Progenitor cell of endocrine pancreas (in vitro differentiated cells): ENCODE data around the gene SORCS2. TPM values are rescaled to one million over a fixed set of nuclear protein-coding genes. Genes with fewer than 3 reads are reported as not detected.

Experiments
- DNase-seq: peaks from one replicate; pipeline ENCODE4 v3.0.0; 2021; ENCODE audit warnings: low spot score; ENCODE audit not compliant: unreplicated experiment
- H3K27ac Mint-ChIP-seq: 2 replicates; pipeline ENCODE4 v1.8.0; 2021; ENCODE audit warnings: mild to moderate bottlenecking, moderate library complexity, mixed read lengths
- H3K27me3 Mint-ChIP-seq: 2 replicates; pipeline ENCODE4 v1.8.0; 2021; ENCODE audit warnings: mixed read lengths
- H3K36me3 Mint-ChIP-seq: 2 replicates; pipeline ENCODE4 v1.8.0; 2022; ENCODE audit warnings: mixed read lengths; ENCODE audit not compliant: insufficient read depth
- H3K4me1 Mint-ChIP-seq: 2 replicates; pipeline ENCODE4 v1.8.0; 2021; ENCODE audit warnings: low read depth, mixed read lengths
- H3K4me3 Mint-ChIP-seq: 2 replicates; pipeline ENCODE4 v1.8.0; 2021; ENCODE audit warnings: low read depth, mild to moderate bottlenecking, moderate library complexity, mixed read lengths
- H3K9me3 Mint-ChIP-seq: 2 replicates; pipeline ENCODE4 v1.8.0; 2021; ENCODE audit warnings: low read depth, mixed read lengths
- CTCF ChIP-seq: fragments of 200-600 bp; sonication (generic); IDR thresholded peaks from one replicate; pipeline ENCODE4 v1.5.0; 2021; ENCODE audit warnings: antibody characterized with exemption, mild to moderate bottlenecking; ENCODE audit not compliant: unreplicated experiment
- total RNA-seq: library from RNA; stranded (reverse); gene quantifications from 2 replicates; pipeline ENCODE4 v1.2.1, GENCODE V29; 2021

Gene SORCS2
- total RNA-seq, 1 donor from 2014 or later: 2.2 TPM

GRCh38 chr4:7582313-7583097 is 390.2 kb downstream of the SORCS2 start:
- peaks cover 12% of the 10 kb centered on the region for H3K27me3 Mint-ChIP-seq
- DNase-seq: no peak
- H3K4me1 Mint-ChIP-seq: no peaks in the 10 kb centered on the region
- H3K9me3 Mint-ChIP-seq: peaks cover 13% of the 10 kb centered on the region
- H3K36me3 Mint-ChIP-seq: no peaks in the 10 kb centered on the region
- no peak overlapping the region for H3K27ac Mint-ChIP-seq
- H3K4me3 Mint-ChIP-seq: no peak overlapping the region
- no peak for TF ChIP-seq CTCF

GRCh38 chr4:7584098-7584497 is 391.8 kb downstream of the SORCS2 start:
- Mint-ChIP-seq H3K9me3 (no peaks in the 10 kb centered on the region), H3K27ac (no peak overlapping the region), H3K4me3 (no peak overlapping the region), H3K27me3 (peaks cover 19% of the 10 kb centered on the region), H3K4me1 (no peaks in the 10 kb centered on the region), H3K36me3 (no peaks in the 10 kb centered on the region)
- no peak for TF ChIP-seq CTCF
- DNase-seq: no peak

- Mint-ChIP-seq H3K4me1 (no peaks in the 10 kb centered on the region), H3K36me3 (no peaks in the 10 kb centered on the region), H3K4me3 (no peak overlapping the region)
These were observed 392.3 kb downstream of the SORCS2 start for GRCh38 chr4:7584606-7585159.

GRCh38 chr4:7585768-7586167 is 393.4 kb downstream of the SORCS2 start:
- no peaks in the 10 kb centered on the region for H3K9me3 Mint-ChIP-seq
- no peaks in the 10 kb centered on the region for H3K36me3 Mint-ChIP-seq

More at GRCh38 chr4:7584606-7585159, 392.3 kb downstream of the SORCS2 start:
- TF ChIP-seq CTCF: no peak
- H3K27ac Mint-ChIP-seq: no peak overlapping the region
- peaks cover 19% of the 10 kb centered on the region for H3K27me3 Mint-ChIP-seq
- H3K9me3 Mint-ChIP-seq: no peaks in the 10 kb centered on the region
- no peak for DNase-seq

More at GRCh38 chr4:7585768-7586167, 393.4 kb downstream of the SORCS2 start:
- no peak for TF ChIP-seq CTCF
- Mint-ChIP-seq H3K27me3 (peaks cover 24% of the 10 kb centered on the region), H3K4me3 (no peak overlapping the region), H3K4me1 (no peaks in the 10 kb centered on the region), H3K27ac (no peak overlapping the region)
- no peak for DNase-seq
